NCI-H1105 treated with DMSO at 0.1 percent for 48 hours (cell line): ENCODE results near the gene SPAG7.

ENCODE experiments used
- DNase-seq: peaks from one replicate; lab custom pipeline; 2025; lab: John Stamatoyannopoulos, UW

Gene SPAG7, protein sequence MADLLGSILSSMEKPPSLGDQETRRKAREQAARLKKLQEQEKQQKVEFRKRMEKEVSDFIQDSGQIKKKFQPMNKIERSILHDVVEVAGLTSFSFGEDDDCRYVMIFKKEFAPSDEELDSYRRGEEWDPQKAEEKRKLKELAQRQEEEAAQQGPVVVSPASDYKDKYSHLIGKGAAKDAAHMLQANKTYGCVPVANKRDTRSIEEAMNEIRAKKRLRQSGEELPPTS

DNA sequence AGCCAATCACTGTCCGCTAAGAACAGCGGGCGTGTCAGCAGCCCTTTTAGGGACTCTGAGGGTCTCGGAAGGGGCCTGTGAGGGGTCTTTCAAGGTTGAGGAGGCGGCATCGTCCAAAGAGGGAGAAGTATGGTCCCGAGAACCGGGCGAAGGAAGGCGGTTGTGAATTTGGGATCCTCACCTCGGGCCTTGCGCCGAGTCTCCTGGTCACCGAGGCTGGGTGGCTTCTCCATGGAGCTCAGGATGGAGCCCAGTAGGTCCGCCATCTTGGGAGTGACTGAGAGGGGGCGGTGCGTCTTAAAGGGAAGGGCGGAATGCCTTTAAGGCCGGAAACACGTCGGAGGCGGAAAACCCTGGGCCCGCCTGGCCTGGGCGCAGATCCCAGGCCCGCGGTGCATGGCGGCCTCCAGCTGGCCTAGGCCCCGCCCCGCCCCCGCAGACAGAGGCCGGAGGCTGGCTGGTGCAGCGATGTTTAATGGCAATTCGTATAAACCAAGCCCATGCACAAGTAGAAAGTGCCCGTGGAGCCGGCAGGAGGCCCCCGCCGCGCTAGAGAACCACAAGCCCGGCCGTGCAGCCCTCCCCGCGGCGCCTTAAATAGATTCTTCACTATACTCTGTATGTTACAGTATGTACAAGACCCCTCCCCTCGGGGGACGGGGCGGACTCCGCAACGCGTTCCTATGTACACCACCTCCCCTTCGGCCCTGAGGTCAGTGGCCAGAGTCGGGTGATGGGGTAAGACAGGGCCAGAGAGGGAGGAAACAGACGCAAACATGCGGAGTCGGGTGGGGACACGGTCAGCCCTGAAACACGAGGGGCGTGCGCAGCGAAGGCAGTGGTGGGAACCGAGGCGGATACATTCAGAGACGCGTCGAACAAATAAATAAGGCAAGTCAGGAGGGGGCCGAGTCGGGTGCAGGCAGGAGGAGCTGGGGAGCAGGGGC, at the start of gene SPAG7:
Gene SPAG7 (minus strand): TSS at position 279 of the 947 bp plus-strand sequence. CDS start 13 bp downstream, at position 266.
- DNase-seq: peak; percentile 96

DNA sequence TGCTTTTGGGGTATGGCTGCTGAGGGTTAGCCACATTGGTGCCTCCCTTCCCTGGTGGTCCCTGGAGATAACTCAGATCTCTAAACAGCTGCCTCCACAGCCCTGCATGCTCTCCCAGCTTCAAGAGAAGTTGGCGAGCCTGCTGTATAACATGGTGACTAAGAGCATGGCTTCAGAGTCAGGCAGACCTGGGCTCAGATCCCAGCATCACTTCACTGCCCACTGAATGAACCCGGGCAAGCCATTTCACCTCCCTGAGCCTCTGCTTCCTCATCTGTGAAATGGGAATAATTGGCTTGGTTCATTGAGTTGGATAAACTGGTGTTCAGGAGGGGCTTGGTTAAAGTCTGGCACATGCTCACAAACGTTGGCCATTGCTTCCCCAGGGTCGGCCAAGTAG, 46.7 kb upstream of the SPAG7 start:
- DNase-seq: no peak

DNA sequence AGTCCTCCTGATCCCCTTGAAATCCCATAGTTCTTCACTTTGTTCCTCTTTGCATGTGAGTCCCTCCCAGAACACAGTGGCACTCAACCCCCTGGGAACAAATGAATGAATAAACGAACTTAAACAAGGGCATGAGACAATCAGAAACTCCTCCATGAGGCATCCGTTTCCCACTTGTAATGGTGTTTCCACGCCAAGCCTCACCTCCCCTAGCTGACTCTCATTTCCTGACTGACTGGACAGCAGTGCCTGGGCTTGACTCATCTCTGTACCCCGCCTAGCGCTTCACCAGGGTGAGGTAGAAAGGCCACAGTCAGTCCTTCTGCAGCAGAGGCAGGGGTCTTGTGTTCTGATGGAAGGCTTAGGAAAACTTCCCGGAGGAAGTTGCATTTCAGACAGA, 44.3 kb upstream of the SPAG7 start:
- no peak for DNase-seq

DNA sequence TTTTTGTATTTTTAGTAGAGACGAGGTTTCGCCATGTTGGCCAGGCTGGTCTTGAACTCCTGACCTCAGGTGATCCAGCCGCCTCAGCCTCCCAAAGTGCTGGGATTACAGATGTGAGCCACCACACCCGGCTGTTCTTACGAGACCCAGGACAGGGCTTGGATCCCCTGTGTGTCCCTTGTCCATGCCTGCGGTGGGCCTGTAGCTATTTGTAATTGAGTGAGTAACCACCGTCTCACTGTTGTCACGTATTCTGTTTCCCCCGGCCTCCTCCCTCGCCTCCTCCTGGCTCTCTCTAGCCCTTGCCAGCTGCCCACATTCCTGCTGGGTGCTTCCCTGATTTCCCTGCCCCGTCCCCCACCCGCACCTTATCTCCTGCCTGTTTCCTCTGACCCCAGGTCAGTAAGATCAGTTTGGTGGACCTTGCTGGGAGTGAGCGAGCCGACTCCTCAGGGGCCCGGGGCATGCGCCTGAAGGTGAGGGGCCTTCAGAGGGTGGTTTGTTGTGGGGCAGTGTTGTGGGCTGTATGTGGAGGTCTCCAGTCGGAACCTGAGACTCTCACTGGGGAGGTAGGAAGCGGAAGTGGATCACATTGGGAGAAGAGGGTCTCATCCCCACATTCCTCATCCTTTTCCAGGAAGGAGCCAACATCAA, 35.7 kb upstream of the SPAG7 start:
- no peak for DNase-seq

- DNase-seq: no peak
Measured at GRCh38 chr17:5002121-5002788, 34.6 kb upstream of the SPAG7 start.

DNA sequence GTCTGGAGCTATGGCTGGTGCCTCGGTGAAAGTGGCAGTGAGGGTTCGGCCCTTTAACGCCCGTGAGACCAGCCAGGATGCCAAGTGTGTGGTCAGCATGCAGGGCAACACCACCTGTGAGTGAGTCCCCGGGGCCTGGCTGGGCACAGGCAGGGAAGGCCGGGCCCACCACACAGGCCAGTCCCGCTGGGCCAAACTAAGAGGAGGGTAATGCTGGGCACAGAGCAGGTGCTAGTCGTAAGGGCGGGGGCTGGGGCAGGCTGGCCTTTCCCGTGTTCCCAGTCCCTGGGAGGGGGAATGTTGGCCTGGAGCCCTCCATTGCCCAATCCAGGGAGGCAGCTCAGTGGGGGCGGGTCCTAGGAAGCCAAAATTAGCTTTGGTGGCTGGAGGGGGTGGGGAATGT, 32.6 kb upstream of the SPAG7 start:
- DNase-seq: no peak

DNA sequence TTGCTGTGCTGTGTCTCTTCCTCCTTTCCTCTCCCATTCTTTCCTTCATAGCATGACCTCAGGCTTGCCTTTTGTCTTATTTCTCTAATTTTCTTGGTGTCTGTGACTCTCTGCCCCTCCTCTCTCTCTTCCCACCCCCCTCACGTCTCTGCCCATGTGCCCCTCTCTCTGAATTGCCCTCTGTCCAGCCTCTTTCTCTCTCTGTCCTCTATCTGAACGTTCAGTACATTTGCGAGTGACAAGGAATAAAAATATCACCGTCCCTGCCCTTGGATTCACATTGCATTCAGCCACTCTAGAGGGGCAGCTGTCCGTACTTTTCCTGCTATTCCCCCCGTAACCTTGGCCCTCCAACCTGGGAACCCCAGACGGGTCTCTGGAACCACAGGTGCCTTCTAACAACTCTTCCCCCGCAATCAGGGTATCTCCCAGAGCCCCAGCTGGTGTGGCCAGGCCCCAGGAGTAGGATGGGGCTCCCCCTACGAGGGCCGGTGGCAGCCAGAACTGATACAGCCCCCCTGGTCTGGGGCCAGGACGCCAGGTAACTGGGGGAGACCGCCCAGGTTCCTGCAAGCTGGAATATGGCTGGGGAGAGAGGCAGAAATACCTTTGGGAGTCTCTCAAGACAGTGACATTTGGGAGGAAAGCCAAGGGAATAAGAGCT, 31.9 kb upstream of the SPAG7 start:
- DNase-seq: no peak

DNA sequence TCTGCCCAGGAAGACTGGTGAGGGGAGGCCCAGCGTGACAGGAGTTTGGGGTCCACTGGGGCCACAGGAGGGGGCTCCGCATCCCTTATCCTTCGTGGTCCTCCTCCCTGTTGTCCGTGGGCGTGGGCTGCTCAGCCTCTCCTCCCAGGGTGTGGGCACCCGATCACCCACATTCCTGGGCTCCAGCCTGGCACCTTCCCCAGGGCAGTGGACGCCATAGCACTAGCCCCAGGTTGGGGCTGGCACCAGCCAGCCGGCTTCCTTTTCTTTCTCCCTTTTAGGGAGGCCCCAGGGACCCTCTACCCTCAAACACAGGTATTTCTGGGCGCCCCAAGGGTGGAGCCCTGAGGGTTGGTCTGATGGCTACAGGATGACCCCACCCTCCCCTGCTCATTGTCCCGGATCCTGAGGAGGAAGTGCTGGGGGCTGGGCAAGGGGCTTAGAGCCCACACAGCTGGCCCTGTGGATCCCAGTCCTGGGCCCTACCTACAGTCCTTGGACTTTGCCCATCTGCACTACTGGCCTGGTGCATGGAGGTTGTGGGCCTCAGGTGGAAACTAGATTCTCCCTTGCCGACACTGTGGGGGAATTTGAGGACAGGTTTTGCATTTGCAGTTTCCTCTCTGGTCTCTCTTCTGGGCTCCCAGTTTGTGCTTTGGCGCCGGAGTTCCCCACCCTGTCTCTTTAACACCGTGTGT, 31.3 kb upstream of the SPAG7 start:
- DNase-seq: no peak

DNA sequence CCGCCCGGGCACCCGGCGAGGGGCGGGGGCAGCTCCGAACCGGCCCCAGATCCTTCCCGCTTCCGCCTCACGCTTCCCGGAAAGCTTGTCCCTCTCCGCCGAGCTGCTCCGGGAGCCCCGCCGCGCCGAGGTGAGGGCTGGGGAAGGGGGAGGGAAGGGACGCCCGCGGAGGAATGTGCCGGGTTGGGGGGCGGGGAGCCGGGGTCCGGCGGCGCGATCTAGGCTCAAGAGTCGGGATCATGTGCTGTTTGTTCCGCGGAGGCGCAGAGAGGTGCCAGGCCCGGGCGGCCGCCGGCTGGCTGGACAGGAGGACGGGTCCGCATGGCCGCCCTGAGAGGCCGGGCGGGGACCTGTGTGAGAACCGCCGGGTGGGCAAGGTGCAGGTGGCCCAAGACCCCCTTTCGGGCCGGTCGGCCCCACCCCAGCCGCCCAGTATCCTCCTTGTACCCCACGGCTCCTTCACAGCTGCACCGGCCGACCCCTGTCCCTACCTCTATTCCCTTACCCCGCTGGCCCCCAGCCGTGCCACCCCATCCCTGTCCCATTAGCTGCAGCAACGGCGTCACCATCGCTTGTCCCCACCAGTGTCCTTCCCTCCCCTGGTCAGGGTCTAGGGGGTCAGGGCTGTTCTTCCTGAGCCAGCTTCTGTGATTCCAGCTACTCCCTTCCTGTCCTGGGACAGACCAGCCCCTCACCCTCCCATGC, 30.6 kb upstream of the SPAG7 start:
- DNase-seq: no peak

DNA sequence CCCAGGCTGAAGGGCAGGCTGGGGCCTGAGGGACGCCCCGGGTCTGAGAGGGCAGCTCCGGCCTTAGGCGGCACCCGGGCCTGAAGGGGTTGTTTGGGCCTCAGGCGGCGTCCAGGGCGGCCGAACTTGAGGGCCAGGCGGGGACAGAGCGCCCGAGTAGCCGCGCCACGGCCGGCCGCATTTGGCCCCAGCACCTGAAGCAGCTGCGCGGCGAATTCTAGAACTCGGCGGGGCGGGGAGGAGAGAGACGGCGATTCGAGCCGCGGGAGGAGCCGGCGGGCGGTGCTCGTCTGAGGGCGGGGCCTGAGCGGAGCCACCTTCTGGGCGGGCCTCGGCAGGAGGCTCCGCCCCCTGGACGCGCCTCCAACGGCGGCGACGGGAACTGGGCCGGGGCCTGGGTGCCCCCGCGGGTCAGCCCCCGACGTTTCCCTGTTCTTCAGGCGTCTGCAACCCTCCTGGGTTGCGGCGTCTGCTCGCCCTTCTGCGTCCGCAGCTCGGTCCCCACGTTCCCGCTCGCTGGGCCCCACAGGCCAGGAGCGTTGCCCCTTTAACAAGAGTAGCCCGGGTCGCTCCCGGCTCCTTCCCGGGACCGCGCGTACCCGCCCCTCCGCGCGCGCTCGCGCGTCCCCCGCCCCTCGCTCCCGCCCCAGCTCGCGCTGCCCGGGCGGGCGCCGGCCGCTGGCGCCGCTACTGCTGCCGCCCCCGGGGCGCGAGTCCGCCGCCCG, 29.8 kb upstream of the SPAG7 start, which contains the start of the genes INCA1 and KIF1C:
Gene INCA1 (minus strand): TSS at position 221 of the 725 bp plus-strand sequence. CDS start 3,085 bp downstream, outside the sequence.
Gene KIF1C (plus strand): TSS at position 649 of the 725 bp plus-strand sequence. CDS start 2,297 bp downstream, outside the sequence.
- peak; percentile 86 for DNase-seq

DNA sequence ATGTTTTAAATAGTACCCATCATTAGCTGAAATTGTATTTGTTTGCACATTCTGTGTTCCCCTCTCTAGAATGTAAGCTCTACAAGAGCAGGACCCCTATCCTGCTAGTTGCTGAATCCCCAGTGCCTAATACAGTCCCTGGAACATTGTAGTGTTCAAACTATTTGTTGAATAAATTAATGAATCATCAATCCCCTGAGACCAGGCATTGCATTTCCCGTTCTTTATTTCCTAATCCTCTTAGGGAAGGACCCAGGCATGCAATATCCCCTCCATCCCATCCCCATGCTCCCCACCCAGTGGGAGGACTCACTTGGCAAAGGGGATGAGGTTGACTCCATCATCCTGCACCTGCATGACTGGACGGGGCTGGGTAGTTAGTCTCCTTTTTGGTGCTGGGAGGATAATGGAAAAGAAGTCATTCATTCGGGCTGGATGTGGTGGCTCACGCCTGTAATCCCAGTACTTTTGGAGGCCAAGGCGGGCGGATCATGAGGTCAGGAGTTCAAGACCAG, 26.5 kb upstream of the SPAG7 start:
- no peak for DNase-seq

- DNase-seq: no peak
Measured at GRCh38 chr17:4987767-4988567, 20.4 kb upstream of the SPAG7 start.

GRCh38 chr17:4986951-4987766, 19.5 kb upstream of the SPAG7 start, which contains the start of gene CAMTA2:
CAMTA2 (minus strand) TSS chr17:4987675; CDS start chr17:4986222, 1,453 bp downstream.
- DNase-seq: peak; percentile 83

- no peak for DNase-seq
Measured at GRCh38 chr17:4986403-4986802, 18.8 kb upstream of the SPAG7 start.

DNA sequence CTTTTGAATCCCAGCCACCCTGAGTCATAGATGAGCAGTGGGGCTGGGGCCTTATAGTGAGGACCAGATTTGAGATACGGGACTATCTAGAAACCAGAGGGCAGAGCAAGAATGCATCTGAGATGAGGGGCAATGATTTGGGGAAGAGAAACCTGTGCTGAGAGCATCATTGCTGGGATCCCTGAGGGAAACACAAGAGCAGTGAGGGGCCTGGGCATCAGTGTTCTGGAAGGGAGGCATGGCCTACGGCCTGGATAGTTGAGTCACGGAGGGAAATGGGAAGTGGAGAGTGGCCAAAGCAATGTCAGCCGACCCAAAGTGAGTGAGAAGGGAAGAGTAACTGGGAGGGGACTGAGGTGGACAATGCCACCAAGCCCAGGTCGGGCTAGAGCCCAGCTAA, 14.7 kb upstream of the SPAG7 start:
- no peak for DNase-seq

GRCh38 chr17:4980644-4981216, 13.1 kb upstream of the SPAG7 start:
- DNase-seq: peak; percentile 29

GRCh38 chr17:4978726-4979125, 11.1 kb upstream of the SPAG7 start:
- no peak for DNase-seq
